VCaP (cell line): Measurements from ENCODE around the gene SEMA6B.

Experiments used
- H3K27ac ChIP-seq: fragments of 450-650 bp; 2 replicates; pipeline ENCODE4 v1.5.1; 2017
- CTCF ChIP-seq: fragments of 450-650 bp; conservative IDR thresholded peaks from 2 replicates; pipeline ENCODE4 v1.5.1; 2017; ENCODE audit warnings: mild to moderate bottlenecking, moderate library complexity

Gene SEMA6B

GRCh38 chr19:4495471-4495870, 64.0 kb downstream of the SEMA6B start:
- TF ChIP-seq CTCF = no peak
- H3K27ac ChIP-seq = no peak overlapping the region

- TF ChIP-seq CTCF = no peak
- no peak overlapping the region for H3K27ac ChIP-seq
Measured at GRCh38 chr19:4494691-4495064, 64.8 kb downstream of the SEMA6B start.

- no peak overlapping the region for H3K27ac ChIP-seq
- no peak for TF ChIP-seq CTCF
Measured at GRCh38 chr19:4493929-4494690, 65.4 kb downstream of the SEMA6B start.

- no peak for TF ChIP-seq CTCF
- no peak overlapping the region for H3K27ac ChIP-seq
Measured at GRCh38 chr19:4493104-4493928, 66.2 kb downstream of the SEMA6B start.
